ENCODE data around the gene TRAF4.

TRAF4 gene

GRCh38 chr17:28743243-28744103 lies at the start of gene TRAF4:
TSS of gene TRAF4 (plus strand) at chr17:28744011. CDS start at chr17:28744113, 102 bp downstream.
- H3K27ac ChIP-seq = peak within 1 kb of the TSS; percentile 100
- ChIA-PET CTCF (interaction anchor here (0.6 to 14.3 kb wide), 4 partner anchors 17 to 114 kb away, joined by 3 to 249 read pairs (median 4); partner anchors contain the start of genes NEK8 and TLCD1), POLR2A (ENCODE audit: low non-redundant PET) (interaction anchor here (1.1 to 6.8 kb wide), 2 partner anchors 17 to 24 kb away, joined by 5 to 95 read pairs; partner anchors contain the start of genes NEK8, RPL23A and TLCD1)
- DNase-seq (ENCODE audit: low spot score) = peak; percentile 93
- 0 out of 2 replicates have a peak, but pooled peaks have one; percentile 7 for TF ChIP-seq CTCF (conservative IDR thresholded peaks at IDR 0.05; ENCODE audit: low read depth)

GRCh38 chr17:28698253-28698941 lies 45.4 kb upstream of the TRAF4 start:
- CTCF ChIA-PET = no interaction called here
- POLR2A ChIA-PET (ENCODE audit: low non-redundant PET) = no interaction called here
- DNase-seq (ENCODE audit: low spot score) = no peak
- no peak for TF ChIP-seq CTCF (conservative IDR thresholded peaks at IDR 0.05; ENCODE audit: low read depth)
- no peak overlapping the region for H3K27ac ChIP-seq

GRCh38 chr17:28700278-28700677 lies 43.5 kb upstream of the TRAF4 start:
- ChIA-PET CTCF (no interaction called here), POLR2A (ENCODE audit: low non-redundant PET) (interaction anchor here (0.5 kb wide), 1 partner anchor 89 kb away, joined by 3 read pairs; no protein-coding TSS in a partner anchor)
- no peak for DNase-seq (ENCODE audit: low spot score)

GRCh38 chr17:28700830-28701492 lies 42.9 kb upstream of the TRAF4 start:
- TF ChIP-seq CTCF (conservative IDR thresholded peaks at IDR 0.05; ENCODE audit: low read depth) = no peak
- H3K27ac ChIP-seq = peak overlapping the region; percentile 51; the same call in 1 of the 2 replicates
- ChIA-PET CTCF (no interaction called here), POLR2A (ENCODE audit: low non-redundant PET) (interaction anchor here (0.5 kb wide), 1 partner anchor 90 kb away, joined by 3 read pairs; no protein-coding TSS in a partner anchor)
- no peak for DNase-seq (ENCODE audit: low spot score)

More at GRCh38 chr17:28700278-28700677, 43.5 kb upstream of the TRAF4 start:
- TF ChIP-seq CTCF (conservative IDR thresholded peaks at IDR 0.05; ENCODE audit: low read depth) = no peak
- no peak overlapping the region for H3K27ac ChIP-seq

GRCh38 chr17:28702026-28702751 lies 41.6 kb upstream of the TRAF4 start:
- peak overlapping the region; percentile 51 for H3K27ac ChIP-seq
- ChIA-PET CTCF (no interaction called here), POLR2A (ENCODE audit: low non-redundant PET) (interaction anchor here (0.6 kb wide), 1 partner anchor 52 kb away, joined by 7 read pairs; no protein-coding TSS in a partner anchor)
- no peak for DNase-seq (ENCODE audit: low spot score)
- no peak for TF ChIP-seq CTCF (conservative IDR thresholded peaks at IDR 0.05; ENCODE audit: low read depth)

All from RWPE1 (cell line).